Thymus (tissue), 14 donors: ENCODE data around the gene SMARCD3. TPM values are rescaled to one million over a fixed set of nuclear protein-coding genes. Genes with fewer than 3 reads are reported as not detected.
A peak's percentile ranks its signal among the peaks of the same experiment; 100 is the strongest.

Source experiments
- DNase-seq, 9 donors: peaks; one replicate each; pipeline ENCODE4 v3.0.0-alpha.2; 2013; ENCODE audit warnings: low spot score in 9 of 9, low read depth in 6 of 9, missing footprints in 1 of 9
- H3K27ac ChIP-seq, 2 donors: one replicate each; pipeline ENCODE4 v1.5.1; 2013; ENCODE audit warnings: control low read depth in 1 of 2, low read depth in 1 of 2, low read length in 1 of 2, mild to moderate bottlenecking in 1 of 2, moderate library complexity in 1 of 2
- H3K27me3 ChIP-seq, 2 donors: one replicate each; pipeline ENCODE4 v1.5.1; 2013; ENCODE audit warnings: low read length in 1 of 2; ENCODE audit not compliant: control insufficient read depth in 2 of 2, insufficient read depth in 1 of 2
- H3K36me3 ChIP-seq, 2 donors: one replicate each; pipeline ENCODE4 v1.5.1; 2013; ENCODE audit warnings: low read length in 1 of 2, mild to moderate bottlenecking in 1 of 2, moderate library complexity in 1 of 2; ENCODE audit not compliant: control insufficient read depth in 2 of 2, insufficient read depth in 2 of 2
- H3K4me1 ChIP-seq, 2 donors: one replicate each; pipeline ENCODE4 v1.5.1; 2013; ENCODE audit warnings: low read length in 2 of 2; ENCODE audit not compliant: control insufficient read depth in 2 of 2, insufficient read depth in 2 of 2
- H3K4me3 ChIP-seq, 2 donors: one replicate each; pipeline ENCODE4 v1.5.1; 2013; ENCODE audit warnings: low read length in 2 of 2, control low read depth in 1 of 2, mild to moderate bottlenecking in 1 of 2
- H3K9me3 ChIP-seq, 2 donors: one replicate each; pipeline ENCODE4 v1.5.1; 2013; ENCODE audit warnings: low read length in 1 of 2, mild to moderate bottlenecking in 1 of 2; ENCODE audit not compliant: control insufficient read depth in 2 of 2, insufficient read depth in 1 of 2
- WGBS: extraction: QIAGEN DNeasy Blood & Tissue Kit; methylation state at CpG from one replicate; pipeline ENCODE4 v1.1.7; 2013; 5-methylcytosine and 5-hydroxymethylcytosine counted together
- long read RNA-seq, 10 donors: transcript quantifications; one replicate each; lab custom pipeline, GENCODE V29; 2026
- polyA plus RNA-seq: library from polyadenylated mRNA; stranded (reverse); fragments of 200-250 nt; gene quantifications from one replicate; pipeline ENCODE4 v1.2.3, GENCODE V29; 2013
- total RNA-seq: library from RNA; stranded (reverse); fragments of 120-200 nt; gene quantifications from one replicate; pipeline ENCODE4 v1.2.4, GENCODE V29; 2013
- donor health status: healthy.

The SMARCD3 gene
- total RNA-seq = 4.1 TPM
- 9.6 TPM for polyA plus RNA-seq
- long read RNA-seq, donor 1 = 0 reads
- long read RNA-seq, donor 2 = 0 reads
- long read RNA-seq, donor 3 = 0 reads
- long read RNA-seq, donor 4 = 0 reads
- long read RNA-seq, donor 5, partial matches to known transcripts = 0 of 4 reads
- long read RNA-seq, donor 5, other reads (novel, unspliced or antisense) = 0 of 4 reads
- long read RNA-seq, donor 6, partial matches to known transcripts = 0 of 1 reads
- long read RNA-seq, donor 6, other reads (novel, unspliced or antisense) = 0 of 1 reads
- long read RNA-seq, donor 7 = 0 reads
- long read RNA-seq, donor 8 = 0 reads
- long read RNA-seq, donor 9 = 0 reads
- long read RNA-seq, donor 10, partial matches to known transcripts = 0 of 2 reads
- long read RNA-seq, donor 10, other reads (novel, unspliced or antisense) = 0 of 2 reads

GRCh38 chr7:151248346-151249033 is at the start of gene SMARCD3:
SMARCD3 (minus strand) TSS chr7:151248694; CDS start chr7:151248562, 132 bp downstream.
- Histone ChIP-seq H3K27me3 (peaks cover 79 to 95% of the 10 kb centered on the region in 2 donors), H3K4me1 (peaks cover 24 to 63% of the 10 kb centered on the region in 2 donors), H3K4me3 (peak within 1 kb of the TSS; percentile 22 to 48), H3K36me3 (no peaks in the 10 kb centered on the region), H3K27ac (no peak within 1 kb of the TSS), H3K9me3 (peaks cover 0 to 8% of the 10 kb centered on the region in 2 donors)
- under 1% methylated on average over 71 of the region's 71 CpGs for WGBS
- peak in 1 of 9 donors; percentile 69 for DNase-seq

- Histone ChIP-seq H3K4me3 (no peak overlapping the region), H3K4me1 (no peaks in the 10 kb centered on the region), H3K36me3 (no peaks in the 10 kb centered on the region), H3K9me3 (peaks cover 0 to 3% of the 10 kb centered on the region in 2 donors), H3K27me3 (peaks cover 2 to 26% of the 10 kb centered on the region in 2 donors), H3K27ac (no peak overlapping the region)
- no peak for DNase-seq
- WGBS = 57% methylated on average over 3 of the region's 3 CpGs
Observed at GRCh38 chr7:151296202-151296992, 47.9 kb upstream of the SMARCD3 start.

- no peak for DNase-seq
- Histone ChIP-seq H3K27ac (no peak overlapping the region), H3K9me3 (peaks cover 0 to 3% of the 10 kb centered on the region in 2 donors), H3K27me3 (peaks cover 2 to 11% of the 10 kb centered on the region in 2 donors), H3K4me3 (no peak overlapping the region), H3K36me3 (no peaks in the 10 kb centered on the region), H3K4me1 (no peaks in the 10 kb centered on the region)
- 96% methylated on average over 3 of the region's 3 CpGs for WGBS
Observed at GRCh38 chr7:151292850-151293249, 44.4 kb upstream of the SMARCD3 start.

GRCh38 chr7:151291206-151291605 is 42.7 kb upstream of the SMARCD3 start:
- H3K4me3 ChIP-seq = no peak overlapping the region
- peaks cover 2 to 17% of the 10 kb centered on the region in 2 donors for H3K27me3 ChIP-seq
- no peaks in the 10 kb centered on the region for H3K36me3 ChIP-seq
- DNase-seq = no peak
- WGBS = 86% methylated on average over 2 of the region's 2 CpGs
- no peaks in the 10 kb centered on the region for H3K4me1 ChIP-seq
- no peak overlapping the region for H3K27ac ChIP-seq
- H3K9me3 ChIP-seq = no peaks in the 10 kb centered on the region

GRCh38 chr7:151290355-151290760 is 41.9 kb upstream of the SMARCD3 start:
- Histone ChIP-seq H3K4me3 (no peak overlapping the region), H3K9me3 (no peaks in the 10 kb centered on the region), H3K27me3 (peaks cover 2 to 19% of the 10 kb centered on the region in 2 donors), H3K27ac (no peak overlapping the region), H3K36me3 (no peaks in the 10 kb centered on the region), H3K4me1 (no peaks in the 10 kb centered on the region)
- 68% methylated on average over 4 of the region's 4 CpGs for WGBS
- DNase-seq = no peak

GRCh38 chr7:151289891-151290290 is 41.4 kb upstream of the SMARCD3 start:
- whole genome bisulfite sequencing = 91% methylated on average over 2 of the region's 2 CpGs

GRCh38 chr7:151286148-151286547 is 37.7 kb upstream of the SMARCD3 start:
- no peaks in the 10 kb centered on the region for H3K36me3 ChIP-seq
- WGBS = 95% methylated on average over 2 of the region's 2 CpGs
- H3K4me3 ChIP-seq = no peak overlapping the region
- no peak overlapping the region for H3K27ac ChIP-seq
- peaks cover 3 to 25% of the 10 kb centered on the region in 2 donors for H3K27me3 ChIP-seq
- no peak for DNase-seq
- no peaks in the 10 kb centered on the region for H3K4me1 ChIP-seq
- H3K9me3 ChIP-seq = no peaks in the 10 kb centered on the region

More at GRCh38 chr7:151289891-151290290, 41.4 kb upstream of the SMARCD3 start:
- DNase-seq = no peak
- Histone ChIP-seq H3K9me3 (no peaks in the 10 kb centered on the region), H3K36me3 (no peaks in the 10 kb centered on the region), H3K27me3 (peaks cover 2 to 20% of the 10 kb centered on the region in 2 donors), H3K4me3 (no peak overlapping the region), H3K27ac (no peak overlapping the region), H3K4me1 (no peaks in the 10 kb centered on the region)

- Histone ChIP-seq H3K4me1 (no peaks in the 10 kb centered on the region), H3K4me3 (no peak overlapping the region), H3K27me3 (peaks cover 3 to 44% of the 10 kb centered on the region in 2 donors), H3K27ac (no peak overlapping the region), H3K36me3 (no peaks in the 10 kb centered on the region), H3K9me3 (no peaks in the 10 kb centered on the region)
- 95% methylated on average over 2 of the region's 2 CpGs for WGBS
- DNase-seq = no peak
Observed at GRCh38 chr7:151283302-151283701, 34.8 kb upstream of the SMARCD3 start.
